ENCODE data around the gene LCE1C. TPM values are rescaled to one million over a fixed set of nuclear protein-coding genes. Genes with fewer than 3 reads are reported as not detected.

The LCE1C gene
- total RNA-seq, 2 donors from 2014 or later: not detected

GRCh38 chr1:152776361-152776760 lies 30.1 kb downstream of the LCE1C start:
- H3K27me3 ChIP-seq: no peaks in the 10 kb centered on the region
- intact Hi-C loops (cut with DNase I): no loop called here
- no peaks in the 10 kb centered on the region for H3K9me3 ChIP-seq
- no peak for TF ChIP-seq CTCF (IDR thresholded peaks at IDR 0.05)
- no peak for DNase-seq
- H3K9ac ChIP-seq (ENCODE audit: low read depth in 2 of 2, low read length in 2 of 2): no peak overlapping the region
- H3K4me1 ChIP-seq: no peaks in the 10 kb centered on the region
- H3K27ac ChIP-seq: no peak overlapping the region
- H3K4me3 ChIP-seq: no peak overlapping the region
- no peaks in the 10 kb centered on the region for H3K36me3 ChIP-seq

- H3K9me3 ChIP-seq: no peaks in the 10 kb centered on the region
- H3K36me3 ChIP-seq: no peaks in the 10 kb centered on the region
- H3K4me1 ChIP-seq: no peaks in the 10 kb centered on the region
- TF ChIP-seq CTCF (IDR thresholded peaks at IDR 0.05): no peak
- H3K27me3 ChIP-seq: no peaks in the 10 kb centered on the region
- no peak within 1 kb of the TSS for H3K9ac ChIP-seq (ENCODE audit: low read depth in 2 of 2, low read length in 2 of 2)
- intact Hi-C loops (cut with DNase I): no loop called here
- no peak within 1 kb of the TSS for H3K27ac ChIP-seq
- no peak within 1 kb of the TSS for H3K4me3 ChIP-seq
- DNase-seq: no peak
These were observed 31.6 kb downstream of the LCE1C start, which contains the start of gene LCE1F for GRCh38 chr1:152774875-152775274. TSS of gene LCE1F (plus strand) at chr1:152775140. CDS start at chr1:152776372, 1,232 bp downstream.

- Histone ChIP-seq H3K4me3 (no peak overlapping the region), H3K27me3 (no peaks in the 10 kb centered on the region), H3K36me3 (no peaks in the 10 kb centered on the region), H3K4me1 (no peaks in the 10 kb centered on the region), H3K9ac (ENCODE audit: low read depth in 2 of 2, low read length in 2 of 2) (no peak overlapping the region), H3K9me3 (no peaks in the 10 kb centered on the region), H3K27ac (no peak overlapping the region)
- no peak for TF ChIP-seq CTCF (IDR thresholded peaks at IDR 0.05)
- DNase-seq: no peak
- intact Hi-C loops (cut with DNase I): no loop called here
These were observed 36.0 kb downstream of the LCE1C start for GRCh38 chr1:152770411-152770810.

- no peak for TF ChIP-seq CTCF (IDR thresholded peaks at IDR 0.05)
- intact Hi-C loops (cut with DNase I): no loop called here
- H3K27me3 ChIP-seq: no peaks in the 10 kb centered on the region
These were observed 37.5 kb downstream of the LCE1C start for GRCh38 chr1:152768847-152769533.

GRCh38 chr1:152761609-152762213 lies 44.7 kb downstream of the LCE1C start:
- Histone ChIP-seq H3K4me3 (no peak overlapping the region), H3K9me3 (no peaks in the 10 kb centered on the region), H3K4me1 (no peaks in the 10 kb centered on the region), H3K27ac (no peak overlapping the region), H3K9ac (ENCODE audit: low read depth in 2 of 2, low read length in 2 of 2) (no peak overlapping the region), H3K27me3 (no peaks in the 10 kb centered on the region), H3K36me3 (no peaks in the 10 kb centered on the region)
- no peak for TF ChIP-seq CTCF (IDR thresholded peaks at IDR 0.05)
- no peak for DNase-seq
- intact Hi-C loops (cut with DNase I): no loop called here

More at GRCh38 chr1:152768847-152769533, 37.5 kb downstream of the LCE1C start:
- no peak for DNase-seq
- Histone ChIP-seq H3K27ac (no peak overlapping the region), H3K36me3 (no peaks in the 10 kb centered on the region), H3K9ac (ENCODE audit: low read depth in 2 of 2, low read length in 2 of 2) (no peak overlapping the region), H3K4me3 (no peak overlapping the region), H3K9me3 (no peaks in the 10 kb centered on the region), H3K4me1 (no peaks in the 10 kb centered on the region)
